GM19193 (cell line): ENCODE data around the gene HDDC3.

Experiments
- POLR2A ChIP-seq: IDR thresholded peaks from 4 replicates; pipeline ENCODE4 v1.6.1; 2011; ENCODE audit not compliant: insufficient read depth, insufficient read length; ENCODE audit errors: extremely low read depth

Gene HDDC3

DNA sequence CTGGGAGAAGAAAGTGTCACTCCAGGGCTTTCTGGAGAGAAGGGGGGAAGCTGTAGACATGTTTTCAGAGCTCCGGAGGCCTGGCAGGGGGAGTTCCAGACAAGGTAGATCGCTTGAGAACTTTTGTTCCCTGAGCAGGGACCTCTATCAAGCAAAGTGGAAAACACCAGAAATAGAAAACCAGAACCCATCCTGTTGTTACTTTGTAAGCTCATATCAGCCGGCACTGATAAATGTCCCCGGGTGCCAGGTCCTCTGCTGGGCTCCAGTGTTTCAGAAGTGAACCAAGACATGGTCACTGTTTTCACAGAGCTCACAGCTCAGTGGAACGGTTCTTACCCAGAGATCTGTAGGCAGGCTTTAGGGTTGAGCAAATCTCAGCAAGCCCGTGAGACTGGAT lies 13.5 kb downstream of the HDDC3 start:
- TF ChIP-seq POLR2A = no peak

DNA sequence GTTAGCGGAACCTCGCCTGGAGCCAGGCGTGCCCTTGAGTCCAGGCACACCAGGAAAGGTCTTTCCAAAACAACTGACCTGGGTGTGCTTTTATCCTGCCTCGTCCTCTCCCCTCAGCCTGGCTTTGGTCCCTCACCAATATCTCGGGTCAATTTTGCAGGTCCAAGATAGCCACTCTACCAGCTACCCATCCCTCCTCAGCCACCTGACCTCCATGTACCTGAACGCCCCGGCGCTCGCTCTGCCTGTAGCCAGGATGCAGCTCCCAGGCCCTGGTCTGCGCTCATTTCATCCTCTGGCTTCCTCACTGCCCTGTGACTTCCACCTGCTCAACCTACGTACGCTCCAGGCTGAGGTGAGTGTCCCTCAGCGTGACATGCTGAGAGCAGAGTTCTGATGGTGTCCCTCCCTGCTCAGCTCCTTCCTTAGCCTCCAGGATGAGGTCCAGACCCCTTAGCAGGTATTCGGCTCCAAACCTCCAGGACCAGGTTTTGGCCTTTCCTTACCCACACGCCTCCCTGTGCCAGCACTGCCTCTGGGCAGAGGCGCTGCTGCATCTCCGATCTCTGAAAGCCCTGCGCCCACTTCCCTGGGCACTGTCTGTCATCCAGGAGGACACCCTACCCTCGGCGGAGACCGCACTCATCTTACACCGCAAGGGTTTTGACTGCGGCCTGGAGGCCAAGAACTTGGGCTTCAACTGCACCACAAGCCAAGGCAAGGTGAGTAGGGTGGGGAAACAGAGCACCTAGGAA lies 14.1 kb downstream of the HDDC3 start:
- TF ChIP-seq POLR2A = no peak

GRCh38 chr15:90917569-90917968 lies 14.8 kb downstream of the HDDC3 start:
- no peak for TF ChIP-seq POLR2A

- no peak for TF ChIP-seq POLR2A
Observed at GRCh38 chr15:90916461-90916860, 15.9 kb downstream of the HDDC3 start.

DNA sequence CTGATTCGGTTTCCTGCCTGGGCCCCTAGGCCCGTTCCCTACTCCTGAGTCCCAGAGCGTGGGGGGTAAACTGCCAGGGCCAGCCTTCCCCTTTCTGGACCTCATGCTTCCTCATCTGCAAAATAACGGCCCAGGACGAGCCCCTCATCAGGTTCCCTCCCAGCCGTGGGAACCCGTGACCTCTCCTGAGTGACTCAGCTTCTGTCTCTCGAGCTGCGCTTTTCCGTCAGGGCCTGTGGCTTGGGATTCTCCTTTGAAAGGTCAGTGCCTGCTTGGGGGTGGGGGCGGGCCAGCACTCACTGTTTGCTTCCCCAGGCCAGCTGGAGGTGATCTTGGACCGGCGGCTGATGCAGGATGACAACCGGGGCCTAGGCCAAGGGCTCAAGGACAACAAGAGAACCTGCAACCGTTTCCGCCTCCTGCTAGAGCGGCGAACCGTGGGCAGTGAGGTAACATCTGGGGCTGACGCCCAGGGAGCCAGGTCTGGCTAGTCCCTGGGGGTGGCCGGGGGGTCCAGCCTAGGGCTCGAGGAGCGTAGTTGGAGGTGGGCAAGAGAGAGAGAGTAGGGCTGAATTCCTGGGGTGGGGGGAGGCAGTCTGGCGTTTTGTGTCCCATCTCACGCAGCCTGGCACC lies 16.4 kb downstream of the HDDC3 start:
- TF ChIP-seq POLR2A = no peak

GRCh38 chr15:90915216-90915807 lies 17.0 kb downstream of the HDDC3 start:
- no peak for TF ChIP-seq POLR2A

- no peak for TF ChIP-seq POLR2A
Observed at GRCh38 chr15:90914305-90915080, 17.9 kb downstream of the HDDC3 start.

DNA sequence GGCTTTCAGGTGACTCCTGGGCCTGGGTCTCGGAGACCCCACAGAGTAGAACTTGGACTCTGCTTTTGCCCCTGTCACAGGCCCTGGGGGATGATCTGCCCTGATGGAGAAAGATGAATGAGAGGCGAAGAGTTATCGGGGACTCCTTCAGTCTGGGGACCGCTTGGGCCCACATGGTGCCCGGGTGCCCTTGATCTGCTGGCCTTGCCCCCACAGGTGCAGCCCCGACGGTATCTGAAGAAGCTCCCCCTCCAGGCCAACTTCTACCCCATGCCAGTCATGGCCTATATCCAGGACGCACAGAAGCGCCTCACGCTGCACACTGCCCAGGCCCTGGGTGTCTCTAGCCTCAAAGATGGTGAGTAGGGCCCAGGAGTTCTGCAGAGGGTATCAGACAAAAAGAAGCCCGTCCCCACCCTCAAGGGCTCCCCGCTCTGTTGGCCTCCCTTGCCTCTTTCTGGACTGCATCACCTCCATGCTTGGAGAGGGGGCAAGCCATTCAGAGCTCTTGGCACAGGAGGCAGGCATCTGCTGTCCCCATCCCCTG lies 18.9 kb downstream of the HDDC3 start:
- no peak for TF ChIP-seq POLR2A

- TF ChIP-seq POLR2A = no peak
Observed at GRCh38 chr15:90912770-90913075, 19.6 kb downstream of the HDDC3 start.

- TF ChIP-seq POLR2A = no peak
Observed at GRCh38 chr15:90911906-90912769, 20.2 kb downstream of the HDDC3 start.

GRCh38 chr15:90911302-90911623 lies 21.1 kb downstream of the HDDC3 start:
- TF ChIP-seq POLR2A = no peak

DNA sequence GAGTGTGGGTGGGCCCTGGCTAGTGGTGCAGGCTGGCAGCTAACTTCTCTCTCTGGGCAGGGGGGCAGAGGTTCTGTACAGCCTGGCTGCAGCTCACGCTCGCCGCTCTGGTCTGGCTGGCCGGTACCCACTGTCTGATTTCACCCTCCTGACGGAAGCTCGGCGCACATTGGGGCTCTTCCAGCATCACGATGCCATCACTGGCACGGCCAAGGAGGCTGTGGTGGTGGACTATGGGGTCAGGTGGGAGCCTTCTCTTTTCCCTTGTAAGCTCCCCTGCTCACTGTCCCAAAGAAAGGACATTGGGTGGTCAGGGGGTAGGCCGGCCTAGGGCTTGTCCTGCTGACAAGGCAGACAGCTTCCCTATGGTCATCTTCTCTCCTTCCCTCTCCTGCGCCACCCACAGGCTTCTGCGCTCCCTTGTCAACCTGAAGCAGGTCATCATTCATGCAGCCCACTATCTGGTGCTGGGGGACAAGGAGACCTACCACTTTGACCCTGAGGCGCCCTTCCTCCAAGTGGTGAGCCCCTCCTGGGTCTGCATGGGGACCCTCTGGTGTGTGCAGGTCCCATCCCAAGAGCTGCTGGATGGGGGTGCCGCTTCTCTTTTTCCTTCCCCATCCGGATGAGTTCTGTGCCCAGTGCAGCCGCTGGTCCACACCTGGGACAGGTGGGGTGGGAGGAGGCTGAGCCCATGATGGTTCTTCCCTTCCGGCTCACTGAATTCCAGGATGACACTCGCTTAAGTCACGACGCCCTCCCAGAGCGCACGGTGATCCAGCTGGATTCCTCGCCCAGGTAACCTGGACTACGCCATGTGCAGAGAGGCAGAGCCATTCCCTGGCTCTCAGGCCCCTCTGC lies 21.7 kb downstream of the HDDC3 start:
- TF ChIP-seq POLR2A = no peak

DNA sequence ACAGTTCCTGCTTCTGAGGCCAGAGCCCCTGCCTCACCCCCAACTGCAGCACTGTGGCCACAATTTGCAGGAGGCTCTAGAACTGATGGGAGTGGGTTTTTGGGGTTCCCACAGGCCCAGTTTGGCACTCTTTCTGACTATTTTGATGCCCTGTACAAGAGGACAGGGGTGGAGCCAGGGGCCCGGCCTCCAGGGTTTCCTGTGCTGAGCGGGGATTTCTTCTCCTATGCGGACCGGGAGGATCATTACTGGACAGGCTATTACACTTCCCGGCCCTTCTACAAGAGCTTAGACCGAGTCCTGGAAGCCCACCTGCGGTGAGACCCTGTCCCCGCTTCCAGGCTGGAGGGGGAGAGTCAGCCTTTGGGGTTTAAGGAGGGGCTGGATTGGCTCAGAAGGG lies 22.4 kb downstream of the HDDC3 start:
- no peak for TF ChIP-seq POLR2A

- TF ChIP-seq POLR2A = no peak
Observed at GRCh38 chr15:90907838-90908507, 24.4 kb downstream of the HDDC3 start.
